HL-60 (cell line): ENCODE results near the gene VENTX.

Experiments used
- DNase-seq, 2 experiments: peaks; one replicate each; pipeline ENCODE4 v3.0.0-alpha.2; 2010 to 2020; ENCODE audit warnings: low read depth in 1 of 2, low spot score in 1 of 2
- H3K27ac ChIP-seq: fragments of 250-450 bp; sonication (Bioruptor Pico); replicated peaks from 2 replicates; pipeline ENCODE4 v1.5.1; 2020; ENCODE audit warnings: mild to moderate bottlenecking, moderate library complexity
- H3K27me3 ChIP-seq: fragments of 250-450 bp; sonication (Bioruptor Pico); 2 replicates; pipeline ENCODE4 v1.5.1; 2021; ENCODE audit warnings: mild to moderate bottlenecking, moderate library complexity; ENCODE audit not compliant: insufficient read depth, poor library complexity, severe bottlenecking
- H3K4me3 ChIP-seq: replicated peaks from 2 replicates; pipeline ENCODE4 v1.5.1; 2011; ENCODE audit warnings: mild to moderate bottlenecking, control low read depth, low read length; ENCODE audit not compliant: insufficient read depth
- CTCF ChIP-seq: IDR thresholded peaks from one replicate; pipeline ENCODE4 v1.5.1; 2011; ENCODE audit warnings: low read length, control low read depth, inconsistent platforms; ENCODE audit not compliant: insufficient read depth
- GABPA ChIP-seq: IDR thresholded peaks from 2 replicates; pipeline ENCODE4 v1.6.1; 2012; ENCODE audit warnings: low read depth
- POLR2AphosphoS5 ChIP-seq: IDR thresholded peaks from 2 replicates; pipeline ENCODE4 v1.6.1; 2012; ENCODE audit warnings: low read depth
- REST ChIP-seq: IDR thresholded peaks from 2 replicates; pipeline ENCODE4 v1.6.1; 2012; ENCODE audit warnings: low read depth; ENCODE audit not compliant: insufficient replicate concordance
- SPI1 ChIP-seq: IDR thresholded peaks from 2 replicates; pipeline ENCODE4 v1.6.1; 2012; ENCODE audit warnings: low read depth, mild to moderate bottlenecking, borderline replicate concordance

The VENTX gene

GRCh38 chr10:133215586-133215985 is 22.1 kb upstream of the VENTX start:
- H3K27ac ChIP-seq, result no peak overlapping the region
- H3K27me3 ChIP-seq, result peaks cover 16% of the 10 kb centered on the region
- no peak for TF ChIP-seq CTCF
- TF ChIP-seq SPI1, result no peak
- no peak for TF ChIP-seq REST
- no peak for TF ChIP-seq GABPA
- TF ChIP-seq POLR2AphosphoS5, result no peak
- no peak for DNase-seq
- H3K4me3 ChIP-seq, result no peak overlapping the region

DNA sequence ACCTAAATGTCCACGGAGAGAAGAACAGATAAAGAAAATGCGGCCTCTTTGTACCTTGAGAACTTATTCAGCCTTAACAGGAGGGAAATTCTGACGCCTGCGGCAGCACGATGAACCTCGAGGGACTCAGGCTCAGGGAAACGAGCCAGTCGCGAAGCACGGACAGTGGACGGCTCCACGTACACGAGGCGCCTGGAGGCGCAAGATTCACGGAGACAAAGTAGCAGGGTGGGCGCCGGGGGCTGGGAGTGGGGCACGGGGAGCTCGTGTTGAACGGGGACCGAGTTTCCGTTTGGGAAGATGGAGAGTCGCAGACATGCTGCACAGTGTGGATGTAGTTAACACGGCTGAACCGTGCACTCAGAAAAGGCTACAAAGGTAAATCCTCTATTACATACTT is 20.9 kb upstream of the VENTX start:
- Histone ChIP-seq H3K27ac (no peak overlapping the region), H3K4me3 (no peak overlapping the region), H3K27me3 (peaks cover 16% of the 10 kb centered on the region)
- DNase-seq, result no peak
- TF ChIP-seq GABPA, result no peak
- TF ChIP-seq REST, result no peak
- TF ChIP-seq CTCF, result no peak
- TF ChIP-seq SPI1, result no peak
- TF ChIP-seq POLR2AphosphoS5, result no peak

DNA sequence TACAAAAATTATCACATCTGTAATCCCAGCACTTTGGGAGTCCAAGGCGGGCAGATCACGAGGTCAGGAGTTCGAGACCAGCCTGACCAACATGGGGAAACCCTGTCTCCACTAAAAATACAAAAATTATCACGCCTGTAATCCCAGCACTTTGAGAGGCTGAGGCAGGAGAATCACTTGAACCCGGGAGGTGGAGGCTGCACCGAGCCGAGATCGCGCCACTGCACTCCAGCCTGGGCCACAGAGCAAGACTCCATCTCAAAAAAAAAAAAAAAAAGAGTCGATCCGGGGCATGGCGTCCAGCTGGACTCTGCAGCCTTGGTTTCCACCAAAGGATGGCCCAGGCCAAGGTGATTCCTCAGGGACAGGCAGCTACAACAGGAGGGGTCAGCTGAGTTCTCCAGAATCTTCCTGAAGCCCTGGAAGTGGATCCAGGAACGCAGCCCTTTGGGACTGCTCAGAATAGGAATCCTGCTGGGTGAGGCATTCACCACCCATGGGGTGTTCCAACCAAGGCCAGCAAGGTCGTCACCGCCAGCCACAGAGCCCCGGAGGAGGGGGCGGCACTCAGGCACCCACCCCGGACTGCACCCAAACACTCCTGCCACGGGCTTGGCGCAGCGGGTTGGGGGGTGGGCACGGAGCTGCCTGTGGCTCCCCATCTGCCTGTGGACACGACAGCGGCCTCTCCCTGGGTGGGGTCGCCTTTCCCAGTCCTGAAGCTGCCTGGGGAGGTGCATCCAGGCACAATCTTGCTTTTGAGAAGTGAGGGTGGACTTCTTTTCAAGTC is 19.7 kb upstream of the VENTX start:
- Histone ChIP-seq H3K27me3 (peaks cover 16% of the 10 kb centered on the region), H3K4me3 (no peak overlapping the region), H3K27ac (no peak overlapping the region)
- DNase-seq, result no peak
- no peak for TF ChIP-seq POLR2AphosphoS5
- TF ChIP-seq REST, result no peak
- TF ChIP-seq CTCF, result no peak
- no peak for TF ChIP-seq SPI1
- TF ChIP-seq GABPA, result no peak
